Smooth muscle cell of the brain vasculature (primary cell): ENCODE measurements around the gene ANKFN1.

ENCODE experiments used
- DNase-seq: peaks from one replicate; pipeline ENCODE4 v3.0.0-alpha.2; 2012; ENCODE audit warnings: low read depth, low spot score

The ANKFN1 gene

GRCh38 chr17:56505154-56505756 lies 352.0 kb downstream of the ANKFN1 start:
- DNase-seq, result no peak

GRCh38 chr17:56506349-56506748 lies 353.1 kb downstream of the ANKFN1 start:
- DNase-seq, result no peak

DNA sequence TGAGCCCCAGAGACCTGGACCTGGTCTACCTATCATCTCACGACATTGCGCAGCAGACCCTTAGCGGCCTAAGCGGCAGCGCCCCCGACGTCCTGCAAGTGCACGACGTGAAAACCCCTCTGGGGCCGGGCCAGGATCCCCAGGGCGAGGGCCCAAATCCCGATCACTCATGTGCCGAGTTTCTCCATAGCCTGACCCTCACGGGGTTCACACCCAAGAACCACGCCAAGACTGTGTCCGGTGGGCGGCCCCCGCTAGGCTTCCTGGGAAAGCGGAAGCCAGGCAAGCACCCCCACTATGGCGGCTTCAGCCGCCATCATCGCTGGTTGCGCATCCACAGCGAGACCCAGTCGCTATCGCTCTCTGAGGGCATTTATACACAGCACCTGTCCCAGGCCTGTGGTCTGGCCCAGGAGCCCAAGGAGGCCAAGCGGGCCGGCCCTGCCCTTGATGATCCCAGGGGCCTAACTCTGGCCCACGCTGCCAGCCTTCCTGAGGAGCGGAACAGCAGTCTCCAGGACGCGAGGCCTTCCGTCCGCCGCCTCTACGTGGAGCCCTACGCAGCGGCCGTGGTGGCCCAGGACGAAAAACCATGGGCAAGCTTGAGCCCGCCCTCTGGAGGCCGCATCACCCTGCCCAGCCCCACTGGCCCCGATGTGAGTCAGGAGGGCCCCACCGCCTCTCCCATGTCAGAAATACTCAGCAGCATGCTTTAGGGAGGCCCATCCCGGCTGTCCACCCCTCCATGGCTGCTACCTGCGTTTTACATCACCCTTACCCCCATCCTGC lies 357.5 kb downstream of the ANKFN1 start:
- DNase-seq, result no peak

DNA sequence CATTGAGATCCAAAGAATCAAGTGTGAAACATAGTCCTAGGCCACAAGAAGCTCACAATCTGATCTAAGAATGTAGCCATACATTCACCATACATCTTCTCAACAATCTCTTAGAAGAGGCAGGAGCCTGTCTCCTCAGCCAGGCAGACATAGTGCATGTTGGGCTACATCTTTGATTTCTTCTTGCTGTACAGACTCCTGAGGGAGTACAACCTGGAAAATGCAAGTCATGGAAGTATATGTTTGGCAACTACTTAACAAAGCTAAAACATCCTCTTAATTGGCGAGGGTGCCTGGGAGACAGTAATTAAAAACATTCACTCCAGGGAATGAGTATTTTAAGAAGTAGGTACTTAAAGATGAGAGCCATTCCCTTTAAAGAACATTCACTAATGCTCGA lies 361.0 kb downstream of the ANKFN1 start:
- DNase-seq, result no peak

GRCh38 chr17:56514899-56515298 lies 361.6 kb downstream of the ANKFN1 start:
- DNase-seq, result no peak

DNA sequence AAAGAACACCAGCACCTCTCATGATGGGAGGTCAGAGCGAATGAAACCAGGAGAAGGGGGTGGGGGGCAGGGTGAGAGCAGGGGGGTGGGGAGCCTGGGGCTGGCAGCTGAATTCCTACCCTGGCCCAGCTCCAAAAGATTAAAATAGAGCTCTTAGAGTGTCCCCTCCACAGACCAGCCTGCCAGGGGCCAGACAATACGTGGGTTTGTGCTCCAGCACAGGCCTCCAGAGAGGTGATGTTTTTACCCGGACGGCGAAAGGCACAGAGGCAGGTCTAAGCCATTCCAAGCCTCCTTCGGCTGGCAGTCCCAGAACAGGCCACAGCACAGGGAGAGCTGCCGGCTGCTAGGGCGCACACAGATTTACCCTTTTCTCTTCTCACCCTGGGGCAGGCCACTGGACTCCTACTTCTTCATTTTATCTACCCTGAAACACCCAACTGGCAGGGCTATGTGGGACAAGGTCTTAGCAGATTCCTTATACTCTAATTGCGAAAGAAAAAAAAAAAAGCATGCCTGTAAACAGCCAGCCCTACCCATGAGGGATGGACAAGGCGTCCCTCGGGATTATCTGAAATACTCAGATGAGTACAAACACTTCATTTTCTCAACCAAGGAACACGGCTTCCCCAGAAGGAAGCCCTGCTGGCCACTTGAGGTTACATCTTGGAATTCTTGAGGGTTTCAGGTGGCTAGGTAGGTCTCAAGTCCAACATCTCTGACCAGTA lies 368.3 kb downstream of the ANKFN1 start:
- DNase-seq, result no peak

- DNase-seq, result no peak
Measured at GRCh38 chr17:56523042-56523441, 369.8 kb downstream of the ANKFN1 start.

- DNase-seq, result no peak
Measured at GRCh38 chr17:56528696-56529095, 375.4 kb downstream of the ANKFN1 start.

DNA sequence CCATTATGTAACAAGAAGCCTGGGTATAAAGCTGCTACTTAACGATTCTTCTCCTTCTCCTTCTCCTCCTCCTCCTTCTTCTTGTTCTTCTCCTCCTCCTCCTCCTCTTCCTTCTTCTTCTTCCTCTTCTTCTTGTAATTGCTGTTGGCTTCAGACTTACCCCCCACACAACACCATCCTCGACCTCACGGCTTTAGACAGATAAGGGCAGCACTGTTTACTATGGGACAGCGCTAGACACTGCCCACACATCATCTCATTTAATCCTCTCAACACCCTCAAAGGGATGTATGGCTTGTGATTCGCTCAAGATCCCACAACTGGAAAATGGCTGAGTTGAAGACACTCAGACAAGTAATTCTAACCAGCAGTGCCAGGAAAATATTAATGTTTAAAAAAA lies 379.7 kb downstream of the ANKFN1 start:
- no peak for DNase-seq

GRCh38 chr17:56536766-56537165 lies 383.5 kb downstream of the ANKFN1 start:
- DNase-seq, result no peak

GRCh38 chr17:56540836-56541235 lies 387.6 kb downstream of the ANKFN1 start:
- no peak for DNase-seq

DNA sequence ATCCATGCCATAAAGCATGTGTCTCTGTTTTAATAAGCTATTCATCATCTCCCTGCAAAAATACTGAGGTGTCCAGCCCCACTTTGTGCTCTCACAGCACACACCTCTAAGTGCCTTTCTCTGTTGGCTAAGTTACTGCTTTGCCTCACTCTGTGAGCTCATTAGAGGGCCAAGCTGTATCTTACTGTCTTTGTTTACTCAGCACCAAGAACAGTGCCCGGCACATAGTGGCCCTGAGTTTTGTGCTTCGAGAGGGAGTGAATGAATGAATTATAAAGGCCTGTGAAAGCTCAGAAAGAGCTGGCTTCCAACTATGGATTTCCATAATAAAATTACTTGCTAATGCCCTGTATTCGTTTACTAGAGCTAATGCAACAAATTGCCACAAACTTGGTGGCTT lies 390.0 kb downstream of the ANKFN1 start:
- DNase-seq, result no peak

DNA sequence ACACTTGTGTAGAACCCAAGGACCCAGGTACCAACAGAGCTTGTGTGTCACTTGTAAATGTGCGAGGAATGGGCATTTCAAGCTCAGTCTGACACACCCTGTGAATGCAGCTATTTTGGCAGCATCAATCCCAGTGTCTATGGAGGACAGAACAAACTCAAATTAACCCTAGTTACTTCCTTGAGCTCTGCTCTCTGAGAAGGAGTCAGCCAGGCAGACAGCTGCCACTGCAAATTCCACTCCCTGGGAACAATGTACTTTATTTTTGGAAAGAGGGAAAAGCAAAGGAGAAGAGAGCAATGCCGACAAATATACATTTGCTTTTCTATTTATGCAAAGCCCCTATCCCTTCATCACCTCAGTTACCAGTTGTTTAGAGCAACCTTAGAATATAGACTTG lies 391.8 kb downstream of the ANKFN1 start:
- DNase-seq, result no peak

GRCh38 chr17:56545930-56546329 lies 392.7 kb downstream of the ANKFN1 start:
- no peak for DNase-seq

- no peak for DNase-seq
Measured at GRCh38 chr17:56548661-56549060, 395.4 kb downstream of the ANKFN1 start.

GRCh38 chr17:56549501-56549900 lies 396.2 kb downstream of the ANKFN1 start:
- DNase-seq, result no peak

DNA sequence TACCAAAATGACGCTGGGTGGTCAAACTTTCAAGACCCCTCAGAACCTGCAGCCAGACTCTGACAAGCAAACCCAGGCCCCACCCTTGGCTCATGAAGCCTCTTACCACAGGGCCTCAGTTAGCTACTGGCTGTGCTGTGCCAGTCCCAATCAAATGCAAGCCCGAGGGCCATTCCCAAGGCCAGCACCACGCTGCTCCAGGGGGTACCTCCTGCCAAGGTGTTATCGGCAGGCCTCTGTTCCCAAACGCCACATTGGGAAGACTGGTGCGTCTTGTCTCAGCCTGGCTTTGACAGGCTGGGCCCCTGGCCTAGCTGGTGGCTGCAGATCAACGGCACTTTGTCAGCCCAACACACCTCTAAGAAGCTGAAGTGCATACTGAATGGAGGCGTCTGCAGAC lies 404.4 kb downstream of the ANKFN1 start:
- no peak for DNase-seq

DNA sequence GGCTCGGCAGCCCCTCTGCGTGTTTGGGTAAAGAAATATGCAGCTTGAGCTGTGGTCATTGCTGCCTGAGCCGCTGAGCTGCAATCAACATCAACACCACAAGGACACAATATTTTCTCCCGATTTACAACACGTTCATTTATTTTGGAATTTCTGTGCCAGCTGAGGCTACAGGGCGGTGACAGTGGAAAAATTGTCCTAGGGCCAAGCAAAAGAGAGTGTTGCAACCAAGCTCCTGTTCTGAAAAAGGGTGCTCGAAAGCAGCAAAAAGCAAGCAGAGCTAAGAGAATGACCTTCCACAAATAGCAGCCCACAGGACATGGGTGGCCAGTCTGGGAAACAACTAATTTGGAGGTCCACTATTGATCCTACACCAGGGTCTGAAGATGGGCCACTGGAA lies 404.8 kb downstream of the ANKFN1 start:
- no peak for DNase-seq
